Stimulated activated CD4-positive, alpha-beta T cell treated with anti-CD3 and anti-CD28 coated beads, Interleukin-1b, Interleukin-23, amount 100 ng/mL, for 24 hours (primary cell): ENCODE measurements around the gene SELENOS.

Experiments used
- DNase-seq, 4 experiments: peaks; one replicate each; pipeline ENCODE4 v3.0.0-alpha.2; 2020; ENCODE audit warnings: low read depth in 4 of 4, low spot score in 1 of 4

SELENOS gene, protein sequence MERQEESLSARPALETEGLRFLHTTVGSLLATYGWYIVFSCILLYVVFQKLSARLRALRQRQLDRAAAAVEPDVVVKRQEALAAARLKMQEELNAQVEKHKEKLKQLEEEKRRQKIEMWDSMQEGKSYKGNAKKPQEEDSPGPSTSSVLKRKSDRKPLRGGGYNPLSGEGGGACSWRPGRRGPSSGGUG

DNA sequence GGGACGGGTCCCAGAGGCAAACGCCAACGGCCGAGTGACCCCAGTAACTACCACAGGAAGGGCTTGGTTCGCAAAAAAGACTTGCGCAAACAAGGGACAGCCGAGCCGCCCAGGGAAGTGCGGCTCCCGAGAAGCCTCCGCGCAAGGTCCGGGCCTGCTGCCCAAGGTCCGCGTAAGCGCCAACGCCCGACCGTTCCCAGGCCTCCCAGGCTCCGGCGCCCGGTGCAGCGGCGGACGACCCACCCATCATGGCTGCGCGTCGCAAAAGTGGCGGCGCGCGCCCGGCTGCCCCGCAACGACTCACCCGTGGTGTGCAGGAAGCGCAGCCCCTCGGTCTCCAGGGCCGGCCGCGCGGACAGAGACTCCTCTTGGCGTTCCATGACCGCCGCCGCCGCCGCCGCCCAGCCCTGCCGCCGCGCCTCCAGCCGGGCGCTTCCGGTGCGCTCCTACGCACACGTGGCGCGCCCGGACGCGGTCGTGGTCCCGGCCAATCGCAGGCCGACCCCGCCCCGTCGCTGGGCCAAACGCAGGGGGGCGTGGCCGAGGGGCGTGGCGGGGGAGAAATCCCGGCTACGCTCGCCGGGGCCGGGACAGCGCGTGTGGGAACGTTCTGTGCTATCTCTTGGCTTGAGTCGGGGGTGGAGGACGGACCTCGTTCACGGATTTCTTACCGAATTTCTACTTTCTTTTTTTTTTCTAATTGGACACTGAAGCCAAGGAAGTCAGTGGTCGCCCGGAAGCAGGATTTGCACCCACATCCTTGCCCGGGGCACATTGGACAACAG, at the start of gene SELENOS:
SELENOS (minus strand) TSS at position 448 of the 785 bp plus-strand sequence; CDS start at position 380, 68 bp downstream.
- DNase-seq, result peak; percentile 83 to 87 (median 86)

DNA sequence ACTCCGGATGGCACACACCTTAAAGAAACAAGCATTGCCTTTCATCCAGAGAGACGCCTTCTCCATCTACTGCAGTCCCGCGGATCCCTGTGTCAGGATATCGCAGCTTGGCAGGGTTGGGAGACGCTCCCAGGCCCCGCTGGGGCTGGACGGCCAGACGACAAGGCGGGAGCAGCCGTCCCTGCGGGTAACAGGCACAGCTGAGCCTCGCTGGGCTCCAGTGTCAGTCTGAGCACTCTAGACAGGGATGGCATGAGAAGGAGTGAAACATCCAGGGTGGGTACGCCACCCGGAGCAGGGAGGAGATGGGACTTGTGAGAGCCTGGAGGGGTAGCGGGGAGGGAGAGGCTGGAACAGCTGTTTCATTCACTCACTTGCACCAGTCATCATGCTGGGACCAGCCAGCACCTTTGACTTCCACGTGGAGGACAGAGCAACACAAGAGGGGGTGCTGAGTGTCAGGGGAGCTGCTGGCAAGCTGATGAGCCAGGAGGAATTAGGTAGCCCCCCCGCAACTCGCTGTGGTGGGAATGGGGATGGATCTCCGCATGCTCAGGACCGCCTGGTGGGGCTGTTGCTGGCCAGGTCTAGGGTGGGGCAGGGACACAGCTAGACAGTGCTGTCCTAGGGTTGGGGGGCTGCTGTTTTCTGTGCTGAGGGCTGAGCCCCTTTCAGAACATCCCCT, 49.3 kb upstream of the SELENOS start:
- DNase-seq, result no peak

DNA sequence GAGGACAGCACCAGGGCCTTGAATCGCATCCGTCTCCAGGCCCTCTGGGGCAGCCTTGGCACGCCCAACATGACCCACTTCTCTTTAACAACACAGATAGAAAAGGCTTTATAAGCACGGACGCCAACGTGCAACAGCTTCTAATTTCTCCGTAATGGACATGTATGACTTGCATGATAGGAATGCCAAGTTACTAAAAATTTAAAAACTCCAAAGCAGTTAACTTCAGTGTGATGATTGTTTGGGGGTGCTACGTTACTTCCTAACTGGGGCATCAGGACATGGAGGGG, 48.7 kb upstream of the SELENOS start:
- DNase-seq, result no peak

DNA sequence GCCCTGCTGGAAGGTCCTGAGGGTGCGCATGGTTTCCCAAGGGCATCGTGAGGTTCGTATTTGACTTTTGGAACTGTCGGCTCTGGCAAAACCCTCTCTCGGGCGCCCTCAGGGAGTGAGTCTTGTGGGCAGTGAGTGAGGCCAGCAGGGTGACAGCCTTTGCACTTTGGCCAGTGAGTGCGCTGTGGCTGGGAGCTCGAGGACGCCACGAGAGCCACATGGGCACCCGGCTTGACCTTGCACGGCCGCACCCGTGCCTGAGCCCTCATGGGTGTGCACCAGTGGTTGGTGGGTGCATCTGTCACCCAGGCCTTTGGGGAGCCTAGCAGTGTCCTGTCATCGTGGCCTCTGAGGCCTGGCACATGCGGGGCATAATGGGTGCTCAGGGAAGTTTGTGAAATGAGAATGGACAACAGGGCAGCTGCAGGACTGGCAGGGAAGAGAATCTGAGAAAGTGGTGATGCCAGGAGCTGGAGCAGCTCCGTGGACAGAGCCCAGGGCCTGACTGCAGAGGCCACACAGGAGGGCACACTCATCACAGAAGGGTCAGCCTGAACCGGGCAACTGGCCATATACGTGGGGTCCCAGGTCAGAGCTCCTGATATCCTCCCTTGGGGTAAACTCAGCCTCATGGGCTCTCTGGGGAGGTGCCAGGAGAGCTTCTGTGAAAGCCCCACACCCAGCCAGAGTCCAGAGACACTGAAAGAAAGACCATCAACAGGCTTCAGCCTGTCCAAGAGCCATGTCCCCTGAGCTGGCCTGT, 48.2 kb upstream of the SELENOS start:
- DNase-seq, result no peak

DNA sequence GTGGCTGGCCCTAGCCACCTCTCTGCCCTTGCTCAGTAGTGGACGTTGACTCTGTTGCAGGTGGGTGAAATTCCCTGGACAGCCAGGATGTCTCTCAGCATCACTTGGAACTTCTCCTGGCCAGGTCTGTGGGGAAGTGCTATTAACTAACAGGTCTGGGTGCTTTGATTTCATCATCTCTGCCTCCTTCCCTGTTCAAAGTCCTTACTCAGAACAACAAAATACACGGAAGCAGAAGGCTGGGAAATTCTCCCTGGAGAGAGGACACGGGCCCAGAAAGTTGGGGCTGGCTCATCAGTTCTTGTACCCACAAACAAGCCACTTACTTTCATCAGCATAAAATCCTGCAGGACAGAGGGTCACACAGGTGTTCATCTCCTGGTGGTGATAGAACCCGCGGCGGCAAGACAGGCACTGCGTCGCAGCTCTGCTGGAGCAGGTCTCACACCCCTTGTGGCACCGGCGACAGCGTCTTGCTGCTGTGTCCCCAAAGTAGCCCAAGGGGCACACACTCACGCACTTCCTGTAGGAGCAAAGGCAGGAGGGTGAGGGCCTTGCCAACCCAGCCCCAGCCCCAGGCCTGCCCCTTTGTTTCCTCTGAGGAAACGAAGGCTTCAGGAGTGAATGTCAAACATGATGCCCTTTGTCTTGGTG, 47.4 kb upstream of the SELENOS start:
- DNase-seq, result no peak

DNA sequence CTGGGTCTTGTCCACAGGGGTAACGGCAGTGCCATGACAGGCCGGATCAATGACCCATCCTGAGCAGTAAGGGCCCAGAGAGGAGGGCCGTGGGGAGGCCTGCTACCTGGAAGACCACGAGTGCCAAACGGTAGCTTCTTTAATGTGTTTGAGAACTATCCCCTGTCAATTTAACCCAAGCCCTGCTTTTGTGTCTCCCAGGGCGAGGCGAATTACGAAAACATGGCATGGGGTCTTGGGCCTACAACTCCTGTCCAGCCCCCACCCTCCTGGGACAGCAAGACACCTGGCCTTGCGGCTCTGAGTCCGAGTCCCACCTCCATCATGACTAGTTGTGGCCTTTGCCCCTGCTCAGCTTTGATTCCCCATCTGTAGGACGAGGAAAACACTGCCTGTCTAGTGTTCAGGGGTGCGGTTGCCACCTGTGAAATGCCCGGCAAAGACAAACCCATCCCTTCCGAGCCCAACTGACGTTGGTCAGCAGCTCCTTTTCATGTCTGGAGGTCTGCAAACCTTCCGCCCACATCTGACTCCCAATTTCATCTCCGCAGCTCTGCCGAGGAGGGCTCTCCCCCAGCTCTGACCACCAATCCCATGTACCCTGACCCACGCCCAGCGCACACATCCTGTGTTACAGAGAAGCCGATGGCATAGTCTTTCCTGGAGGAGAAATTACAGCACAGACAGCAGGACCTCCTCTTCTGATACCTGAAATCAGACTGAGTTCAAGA, 46.7 kb upstream of the SELENOS start:
- no peak for DNase-seq

DNA sequence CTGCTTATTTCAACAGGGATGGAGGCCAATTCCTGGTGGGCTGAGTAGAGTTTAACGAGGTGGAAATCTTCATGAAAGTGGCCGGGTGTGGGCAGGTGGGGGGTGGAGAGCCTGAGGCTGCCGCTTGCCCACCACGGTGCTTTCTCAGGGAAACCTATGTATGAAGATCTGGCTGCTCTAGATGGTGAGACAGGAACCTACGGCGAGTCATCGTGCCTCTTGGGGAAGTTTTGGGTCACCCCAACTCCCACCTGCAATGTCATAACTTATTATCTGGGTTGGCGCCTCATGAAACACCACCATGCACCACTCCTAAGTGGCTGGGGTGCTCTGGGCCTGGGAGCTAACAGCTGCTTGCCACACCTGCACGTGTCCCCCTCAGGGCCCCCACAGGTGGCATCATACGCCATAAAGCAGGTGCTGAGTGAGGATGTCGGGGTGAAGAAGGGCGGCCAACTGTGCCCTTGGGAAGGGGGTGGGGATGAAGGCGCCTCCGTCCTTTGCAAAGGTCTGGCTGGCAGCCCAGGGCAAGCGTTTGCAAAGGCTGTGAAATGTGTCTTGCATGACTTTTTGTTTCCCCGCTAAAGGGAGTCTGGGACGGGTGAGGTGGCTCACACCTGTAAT, 45.7 kb upstream of the SELENOS start:
- no peak for DNase-seq

DNA sequence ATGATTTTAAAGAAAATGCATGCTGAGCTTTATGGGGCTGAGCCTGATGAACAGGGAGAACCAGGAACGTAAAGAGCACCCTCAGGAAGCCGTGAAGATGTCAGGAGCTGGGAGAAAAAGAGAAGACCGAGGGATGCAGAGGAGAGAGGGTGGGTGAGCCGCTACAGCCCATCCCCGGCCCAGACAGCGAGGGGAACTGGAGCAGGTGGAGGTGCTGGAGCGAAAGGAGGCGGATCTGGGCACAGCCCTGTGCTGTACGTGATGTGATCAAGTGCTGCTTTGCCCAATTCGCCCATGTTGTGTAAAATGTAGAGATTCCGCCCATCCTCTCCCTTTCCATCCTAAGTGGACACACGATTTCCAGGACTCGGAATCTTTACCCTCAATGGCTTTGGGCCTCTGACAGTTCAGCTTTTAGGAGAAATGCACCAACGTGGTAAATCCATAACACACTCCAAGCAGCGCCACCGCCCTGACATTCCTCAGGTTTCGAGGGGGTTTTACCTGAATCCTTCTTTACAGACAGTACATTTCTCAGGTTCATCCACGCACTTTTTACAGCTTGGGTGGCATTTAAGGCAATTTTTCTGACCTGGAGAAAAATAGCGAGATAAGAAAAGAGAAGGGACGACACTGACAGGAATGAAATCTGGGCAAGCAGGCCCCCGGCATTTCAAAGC, 44.9 kb upstream of the SELENOS start:
- DNase-seq, result no peak

DNA sequence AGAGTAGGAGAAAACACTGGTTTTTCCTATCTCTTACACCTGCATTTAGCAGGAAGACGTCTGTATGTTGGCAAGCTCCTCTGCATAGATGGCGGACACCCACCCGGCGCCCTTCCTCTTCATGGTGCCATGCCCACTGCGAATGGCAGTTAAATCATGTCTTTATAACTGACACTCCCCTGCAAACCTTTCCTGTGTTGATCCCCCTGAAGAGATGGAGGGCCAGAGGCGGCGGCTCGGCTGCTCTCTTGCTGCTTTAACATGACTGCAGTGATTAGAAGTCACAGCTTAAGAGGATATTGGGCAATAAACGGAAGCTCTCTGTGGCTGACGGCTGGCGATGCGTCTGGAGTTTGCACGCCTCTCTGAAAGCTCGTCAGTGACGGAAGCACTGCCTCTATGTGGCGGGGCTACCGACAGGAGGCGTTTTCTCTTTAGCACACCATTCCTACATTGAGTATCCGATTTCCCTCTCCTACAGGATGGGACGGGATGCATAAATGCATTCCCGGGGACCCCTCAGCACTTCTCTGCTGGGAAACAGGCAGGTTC, 43.3 kb upstream of the SELENOS start:
- peak in 2 of 4 experiments; percentile 32 to 38 for DNase-seq

DNA sequence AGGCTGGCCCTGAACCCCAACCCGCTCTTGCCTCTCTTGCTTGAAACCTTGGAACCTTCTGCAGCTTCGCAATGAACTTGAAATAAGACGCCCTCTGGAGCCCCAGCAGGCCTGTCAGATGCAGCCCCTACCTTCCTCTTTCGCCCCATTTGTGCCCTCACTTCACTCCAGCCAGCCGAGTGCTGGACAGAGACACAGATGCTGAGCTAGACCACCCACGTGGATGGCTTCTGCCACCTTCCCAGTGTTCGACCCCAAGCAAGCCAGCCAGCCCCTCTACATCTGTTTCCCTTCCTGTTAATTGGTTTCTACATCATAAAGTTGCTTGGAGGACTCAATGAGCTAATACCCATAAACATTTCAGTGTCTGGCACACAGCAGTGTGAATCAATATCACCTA, 41.6 kb upstream of the SELENOS start:
- no peak for DNase-seq

DNA sequence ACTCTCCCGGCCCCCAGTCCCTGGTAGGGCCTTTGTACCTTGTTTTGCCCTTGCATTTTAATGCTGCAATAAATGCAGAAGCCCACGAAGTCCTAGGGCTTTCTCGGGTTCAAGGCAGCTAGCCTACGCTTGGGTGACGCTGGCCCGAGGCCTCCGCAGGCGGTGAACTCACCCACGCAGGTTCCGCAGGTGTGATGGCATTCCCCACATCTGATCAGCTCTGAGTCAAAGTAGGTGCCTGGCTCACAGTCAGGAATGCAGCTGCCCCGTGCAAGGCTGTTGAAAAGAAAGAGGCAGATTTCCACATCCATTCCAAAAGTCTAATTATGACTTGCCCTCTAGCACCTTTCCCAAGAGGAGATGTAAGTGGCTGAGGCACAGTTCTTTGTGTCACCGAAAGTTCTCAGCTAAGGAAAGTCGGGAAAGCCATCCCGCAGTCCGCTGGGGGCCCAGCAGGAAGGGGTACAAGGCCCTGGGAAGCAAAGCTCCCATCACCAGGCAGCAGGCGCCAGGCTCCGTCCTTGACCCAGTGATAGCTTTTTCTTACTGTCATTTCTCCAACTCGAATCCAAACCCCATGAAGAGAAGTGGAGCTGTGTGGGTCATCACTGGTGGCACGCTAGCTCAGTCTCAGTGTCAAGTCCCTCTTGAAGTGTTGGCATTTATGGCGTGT, 41.0 kb upstream of the SELENOS start:
- DNase-seq, result no peak

DNA sequence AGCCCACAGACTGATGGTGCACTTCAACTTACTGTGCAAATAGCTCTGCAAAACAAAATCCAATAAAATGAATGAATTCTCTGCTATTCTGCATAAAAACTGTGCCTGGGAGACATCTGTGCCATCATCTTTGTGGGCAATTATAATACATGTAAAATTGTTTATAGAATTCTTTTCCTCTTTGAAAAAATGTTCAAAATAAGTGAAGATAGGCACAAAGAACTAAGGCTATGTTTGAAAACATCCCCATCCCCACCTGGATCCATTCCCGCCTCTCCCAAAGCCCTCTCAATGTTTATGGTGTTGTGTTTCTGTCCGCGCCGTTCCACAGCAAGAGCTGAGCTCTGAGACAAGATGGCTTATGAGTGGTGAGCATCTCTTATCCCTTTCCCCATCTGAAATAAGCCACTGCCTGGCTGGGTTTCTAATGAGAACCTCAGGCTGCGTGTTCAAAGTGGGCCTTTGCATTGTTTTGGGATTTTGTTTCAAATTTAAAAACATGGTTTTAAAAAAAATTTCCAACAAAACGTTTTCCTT, 40.1 kb upstream of the SELENOS start:
- DNase-seq, result no peak

DNA sequence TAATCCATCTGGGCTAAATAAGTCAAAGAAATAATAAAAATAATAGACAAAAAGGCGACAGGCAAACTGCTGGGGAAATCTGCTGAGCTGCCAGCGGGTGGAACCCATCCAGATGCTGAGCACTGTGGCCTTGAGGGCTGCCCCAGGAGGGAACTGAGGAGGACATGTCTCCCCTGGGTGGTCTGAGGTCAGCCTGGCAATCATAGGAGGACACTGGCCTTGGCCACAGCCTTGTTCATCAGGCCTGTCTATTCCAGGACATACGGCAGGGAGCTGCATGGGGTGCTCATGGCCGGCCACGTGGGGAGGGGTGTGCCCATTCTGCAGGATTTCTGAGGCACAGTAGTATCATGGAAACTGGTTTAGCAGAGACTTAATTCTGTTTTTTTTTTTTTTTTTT, 39.2 kb upstream of the SELENOS start:
- no peak for DNase-seq

DNA sequence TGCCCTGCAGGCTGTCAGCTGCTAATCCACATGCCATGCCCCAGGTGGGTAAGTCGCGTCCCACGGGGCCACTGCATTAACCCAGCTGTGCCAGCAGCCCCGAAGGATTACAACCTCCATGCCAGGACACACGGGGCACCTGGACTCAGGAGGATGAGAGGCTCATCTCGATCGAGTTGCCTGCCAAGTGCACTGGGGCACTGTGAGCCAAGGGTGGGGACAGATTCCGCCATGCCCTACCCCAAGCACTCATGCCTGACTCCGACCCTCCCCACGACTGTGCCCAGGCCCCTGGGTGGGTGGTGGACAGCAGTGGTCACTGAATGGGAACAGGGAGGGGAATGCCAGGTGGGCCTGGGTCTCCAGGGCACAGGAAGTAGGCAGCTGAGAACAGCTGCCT, 38.5 kb upstream of the SELENOS start:
- no peak for DNase-seq

DNA sequence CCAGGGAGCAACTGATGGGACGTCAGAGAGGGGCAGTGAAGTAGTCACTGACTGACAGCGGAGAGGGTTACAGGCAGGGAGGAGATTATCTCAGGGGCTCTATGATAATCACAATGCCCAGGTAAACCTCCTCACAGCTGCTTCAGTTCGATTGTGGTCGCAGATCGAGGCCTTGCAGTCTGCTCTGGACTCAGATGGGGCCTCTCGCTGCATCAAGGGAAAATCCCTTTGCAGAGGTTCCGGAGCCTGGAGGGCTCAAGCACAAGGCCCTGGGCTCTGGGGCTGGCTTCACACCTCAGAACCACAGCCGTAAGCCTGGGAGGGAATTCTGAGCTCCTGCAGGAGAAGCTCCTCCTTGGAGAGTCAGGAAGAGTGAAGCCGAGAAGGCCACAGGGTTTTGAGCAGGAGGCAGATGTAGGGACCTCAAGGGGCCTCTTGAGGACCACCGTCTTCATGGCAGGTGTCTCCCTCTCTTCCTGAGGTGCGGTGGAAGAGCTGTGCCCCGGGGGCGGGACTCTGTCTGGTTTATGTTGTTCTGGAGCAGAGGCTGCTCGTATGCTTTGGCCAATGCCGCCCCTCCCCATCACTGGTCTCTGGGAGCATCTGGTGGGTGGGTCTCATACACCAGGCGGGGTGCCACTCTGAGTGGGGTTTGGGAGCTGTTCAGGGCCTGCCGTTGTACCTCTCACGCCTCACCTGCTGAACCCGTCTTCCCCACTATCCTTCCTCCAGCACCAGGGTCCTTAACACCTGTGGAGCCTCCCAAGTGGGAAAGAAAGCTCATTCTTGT, 37.2 kb upstream of the SELENOS start:
- DNase-seq, result no peak

DNA sequence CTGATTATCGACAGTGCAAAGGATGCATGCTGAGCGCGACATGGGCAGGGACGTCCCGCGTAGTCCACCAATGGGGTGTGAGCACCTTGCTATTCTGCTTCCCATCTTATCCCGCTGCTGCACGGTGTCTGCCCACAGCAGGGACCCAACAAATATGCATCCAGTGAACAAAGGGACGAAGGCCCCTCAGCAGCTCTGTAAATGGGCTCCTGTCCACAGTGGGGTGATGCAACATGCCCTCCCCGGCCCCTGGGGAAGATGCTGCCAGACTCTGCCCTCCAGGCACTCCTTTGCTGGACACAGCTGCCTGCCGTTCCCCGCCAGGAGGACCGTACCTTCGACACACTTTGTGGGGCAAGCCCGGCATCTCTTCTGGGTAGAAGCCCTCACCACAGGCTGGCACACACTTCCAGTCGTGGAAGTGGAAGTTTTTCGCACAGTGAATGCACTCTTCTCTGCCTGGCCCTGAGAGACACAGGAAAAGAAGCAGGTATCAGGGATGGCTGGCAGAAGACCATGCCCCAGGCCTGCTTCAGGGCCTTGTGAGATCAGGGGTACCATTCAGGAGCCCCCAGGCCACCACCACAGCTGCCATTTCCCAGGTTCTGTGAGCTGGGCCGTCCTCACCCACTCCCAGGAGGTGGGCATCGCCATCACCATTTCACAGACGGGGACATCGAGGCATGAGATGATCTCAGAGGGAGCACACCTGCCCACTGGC, 35.9 kb upstream of the SELENOS start:
- no peak for DNase-seq

DNA sequence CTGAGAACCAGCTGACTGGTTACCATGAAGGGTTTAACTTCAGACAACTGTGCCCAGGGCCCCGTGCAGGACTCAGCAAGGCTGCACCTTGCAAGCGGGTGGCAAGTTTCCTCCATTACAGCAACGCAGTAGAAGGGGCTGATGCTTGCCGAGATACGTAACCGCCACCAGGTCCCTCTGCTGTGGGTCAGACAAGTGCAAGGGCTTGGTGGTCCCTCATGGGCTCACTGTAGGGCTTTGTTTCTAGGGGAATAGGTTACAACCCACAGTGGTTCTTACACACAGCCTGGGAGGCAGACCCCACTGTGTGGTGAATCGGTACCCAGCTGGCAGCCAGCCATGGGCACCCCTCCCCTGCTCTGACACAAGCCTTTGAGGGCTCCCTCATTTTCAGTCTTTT, 33.2 kb upstream of the SELENOS start:
- no peak for DNase-seq
